Transverse colon (tissue), 4 donors: Measurements from ENCODE around the gene KRTAP1-3.

Experiments used
- CTCF ChIP-seq, 5 experiments: fragments of 200-600 bp in 3 of 5; fragments of 450-650 bp in 2 of 5; sonication (generic) in 3 of 5; IDR thresholded peaks; 1 replicate in 2 of 5; 2 replicates in 3 of 5; pipeline ENCODE4 v1.5.1; 2016 to 2017; ENCODE audit warnings: antibody characterized with exemption in 5 of 5, inconsistent platforms in 3 of 5, mild to moderate bottlenecking in 2 of 5, moderate library complexity in 1 of 5
- POLR2AphosphoS5 ChIP-seq, 3 donors: sonication (generic); formaldehyde crosslinking; IDR thresholded peaks; one replicate each; pipeline ENCODE4 v1.6.1; 2016; ENCODE audit warnings: antibody characterized with exemption in 3 of 3

- TF ChIP-seq CTCF (IDR thresholded peaks at IDR 0.05) (no peak), POLR2AphosphoS5 (IDR thresholded peaks at IDR 0.05) (no peak)
These were observed 25.5 kb upstream of the KRTAP1-3 start, which contains the start of gene KRTAP2-3 for GRCh38 chr17:41060052-41060604.
